K562 (cell line): Measurements from ENCODE around the gene DNALI1. TPM values are rescaled to one million over a fixed set of nuclear protein-coding genes. Genes with fewer than 3 reads are reported as not detected.

ENCODE experiments used
- CREB1 ChIP-seq, 2 experiments: sonication (generic) in 1 of 2; formaldehyde crosslinking in 1 of 2; IDR thresholded peaks; 2 replicates each; pipeline versions ENCODE4 v1.6.1 to v1.8.0; 2012 to 2022; ENCODE audit warnings: inconsistent platforms in 1 of 2, mild to moderate bottlenecking in 1 of 2, missing genetic modification reagents in 1 of 2, moderate library complexity in 1 of 2
- ELF1 ChIP-seq: fragments of 200-800 bp; sonication (Bioruptor generic); IDR thresholded peaks from 2 replicates; pipeline ENCODE4 v1.6.1; 2016; ENCODE audit warnings: missing genetic modification characterization, missing compliant biosample characterization
- KDM4B ChIP-seq, 2 experiments: fragments of 450-650 bp in 1 of 2; sonication (generic) in 1 of 2; IDR thresholded peaks; 2 replicates each; pipeline ENCODE4 v1.6.1; 2016 to 2017; ENCODE audit warnings: borderline replicate concordance in 2 of 2, antibody characterized with exemption in 1 of 2, low read depth in 1 of 2, mild to moderate bottlenecking in 1 of 2
- KLF6 ChIP-seq: fragments of 250-450 bp; sonication (Bioruptor Pico); IDR thresholded peaks from 2 replicates; pipeline ENCODE4 v1.4.0; 2020; ENCODE audit warnings: mild to moderate bottlenecking, moderate library complexity, borderline replicate concordance
- MTA1 ChIP-seq: fragments of 450-650 bp; IDR thresholded peaks from 2 replicates; pipeline ENCODE4 v1.6.1; 2017; ENCODE audit warnings: borderline replicate concordance
- NR2C1 ChIP-seq, 2 experiments: fragments of 450-650 bp; IDR thresholded peaks; 2 replicates each; pipeline ENCODE4 v1.6.1; 2017; ENCODE audit warnings: mild to moderate bottlenecking in 2 of 2, antibody characterized with exemption in 1 of 2, inconsistent platforms in 1 of 2, missing compliant biosample characterization in 1 of 2, missing genetic modification characterization in 1 of 2
- PHB ChIP-seq: fragments of 250-450 bp; sonication (Bioruptor Pico); IDR thresholded peaks from 2 replicates; pipeline ENCODE4 v1.5.0; 2021
- POLR2H ChIP-seq: IDR thresholded peaks from 2 replicates; pipeline ENCODE4 v1.6.1; 2016; ENCODE audit warnings: missing genetic modification characterization, low read depth, mild to moderate bottlenecking, control low read depth, missing compliant biosample characterization, moderate library complexity
- PTRF ChIP-seq: fragments of 450-650 bp; IDR thresholded peaks from 2 replicates; pipeline ENCODE4 v1.6.1; 2016; ENCODE audit warnings: mild to moderate bottlenecking, missing genetic modification characterization, missing compliant biosample characterization
- RUNX1 ChIP-seq: sonication (generic); IDR thresholded peaks from 2 replicates; pipeline ENCODE4 v1.6.1; 2016; ENCODE audit warnings: antibody characterized with exemption, low read depth
- SMAD4 ChIP-seq: fragments of 250-450 bp; sonication (Bioruptor Pico); conservative IDR thresholded peaks from 2 replicates; pipeline ENCODE4 v1.8.0; 2021; ENCODE audit warnings: inconsistent platforms, mild to moderate bottlenecking, moderate library complexity
- SMARCE1 ChIP-seq: fragments of 450-650 bp; IDR thresholded peaks from 2 replicates; pipeline ENCODE4 v1.7.1; 2016; ENCODE audit warnings: mild to moderate bottlenecking
- TAF1 ChIP-seq: IDR thresholded peaks from 2 replicates; pipeline ENCODE4 v1.6.1; 2011; ENCODE audit warnings: mild to moderate bottlenecking, low read length, moderate library complexity; ENCODE audit not compliant: insufficient read depth, control insufficient read depth, severe bottlenecking; ENCODE audit errors: extremely low read depth
- TBP ChIP-seq: optimal IDR thresholded peaks from 2 replicates; pipeline ENCODE3; 2011; ENCODE audit warnings: low read depth, low read length, improper control_type of control experiment
- ZBTB1 ChIP-seq: sonication (generic); formaldehyde crosslinking; IDR thresholded peaks from 2 replicates; pipeline ENCODE4 v1.8.1; 2023; ENCODE audit warnings: missing genetic modification reagents, low read depth, mild to moderate bottlenecking, borderline replicate concordance
- ZNF785 ChIP-seq: fragments of 250-450 bp; sonication (Bioruptor Pico); IDR thresholded peaks from 2 replicates; pipeline ENCODE4 v1.4.0; 2020; ENCODE audit warnings: mild to moderate bottlenecking
- polyA plus RNA-seq, 8 experiments: library from polyadenylated mRNA; depleted of rRNA in 4 of 8; stranded (reverse) in 5 of 8; unstranded in 3 of 8; fragments of >200 nt; fragmentation: Nextera tagmentation in 2 of 8; fragmentation: Illumina TruSeq in 1 of 8; extraction: Ambion mirVana in 2 of 8; extraction: Trizol in 1 of 8; gene quantifications; 2 replicates each; pipeline versions ENCODE4 v1.2.1 to v1.2.3, GENCODE V29; 2011 to 2014; ENCODE audit warnings: inconsistent platforms in 1 of 8, missing spikeins in 1 of 8
- total RNA-seq, 7 experiments: library from RNA; depleted of rRNA in 6 of 7; stranded (reverse); fragments of >200 nt in 6 of 7; fragmentation: Illumina TruSeq in 2 of 7; extraction: Trizol in 2 of 7; gene quantifications; 2 replicates each; pipeline versions ENCODE4 v1.2.1 to v1.2.3, GENCODE V29; 2011 to 2021; ENCODE audit warnings: low replicate concordance in 1 of 7
- TF ChIP-seq, protein P1 (sequence below): fragments of 250-450 bp; sonication (Bioruptor Pico); IDR thresholded peaks from 2 replicates; pipeline ENCODE4 v1.5.0; 2021; ENCODE audit warnings: mild to moderate bottlenecking, moderate library complexity
- TF ChIP-seq, protein P2 (sequence below): fragments of 250-450 bp; sonication (Bioruptor Pico); IDR thresholded peaks from 2 replicates; pipeline ENCODE4 v1.8.0; 2021; ENCODE audit warnings: borderline replicate concordance, mild to moderate bottlenecking, moderate library complexity; ENCODE audit not compliant: poor library complexity, severe bottlenecking
- TF ChIP-seq, protein P3 (sequence below): sonication (generic); formaldehyde crosslinking; IDR thresholded peaks from 2 replicates; pipeline ENCODE4 v1.9.0; 2022; ENCODE audit warnings: mild to moderate bottlenecking, missing genetic modification reagents
- TF ChIP-seq, protein P4 (sequence below): fragments of 450-650 bp; IDR thresholded peaks from 2 replicates; pipeline ENCODE4 v1.6.1; 2017; ENCODE audit warnings: mild to moderate bottlenecking, moderate library complexity

The DNALI1 gene
- total and polyA plus RNA-seq, 9 of the 15 experiments (the other 6 are each of a cell fraction or from before 2014, with no cell fraction given): 0.87 to 5.6 (median 1.2) TPM

GRCh38 chr1:37553927-37554808 lies 2.6 kb upstream of the DNALI1 start, which contains the start of gene SNIP1 (continued):
- TF ChIP-seq, protein P1, sequence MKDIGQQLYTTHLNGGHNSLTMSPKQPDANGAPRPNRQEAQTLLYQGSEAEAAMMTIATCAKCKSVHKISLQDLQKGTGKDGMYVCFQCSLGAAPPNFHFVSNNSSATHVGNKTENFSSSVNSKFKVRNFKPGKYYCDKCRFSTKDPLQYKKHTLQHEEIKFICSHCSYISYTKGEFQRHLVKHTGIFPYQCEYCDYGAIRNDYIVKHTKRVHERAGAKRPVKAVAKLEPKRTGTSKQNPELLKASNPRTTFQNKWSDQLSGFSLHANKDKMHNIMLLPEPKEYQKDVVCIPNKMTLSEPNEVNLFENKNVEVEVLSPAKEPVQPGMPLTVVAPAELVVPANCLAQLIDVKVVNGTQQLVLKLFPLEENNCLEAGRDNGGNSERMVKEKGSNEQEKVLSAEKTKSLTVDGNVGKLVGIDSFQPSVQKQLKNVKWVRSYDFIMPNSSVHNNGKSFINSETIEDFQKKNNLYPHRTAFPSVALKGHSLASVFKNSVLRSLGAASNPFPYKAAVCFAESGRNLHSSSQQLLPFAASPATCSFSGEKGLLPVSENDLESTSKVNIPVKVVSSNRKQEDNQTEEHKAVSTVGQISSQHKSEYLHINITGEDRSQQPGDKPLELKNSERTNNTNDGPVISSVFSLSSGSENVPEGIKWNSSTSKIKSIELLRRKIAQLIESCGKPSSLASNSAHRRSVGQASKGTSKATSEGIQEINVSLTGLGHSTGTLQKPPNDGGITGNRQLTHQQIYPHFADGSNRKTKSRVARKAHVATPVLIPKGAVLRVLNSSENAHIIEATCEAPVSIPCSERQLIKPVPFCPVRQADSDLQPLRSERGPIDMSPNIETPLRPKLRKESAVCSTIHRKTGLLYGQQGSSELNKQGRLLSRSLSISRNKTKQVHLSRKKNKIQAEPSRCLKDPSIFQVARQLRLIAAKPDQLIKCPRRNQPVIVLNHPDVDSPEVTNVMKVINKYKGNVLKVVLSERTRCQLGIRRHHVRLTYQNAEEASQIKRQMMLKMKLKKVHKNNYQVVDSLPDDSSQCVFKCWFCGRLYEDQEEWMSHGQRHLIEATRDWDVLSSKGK (CRISPR knock-in tag): no peak
- TF ChIP-seq PHB (no peak), SMARCE1 (no peak; the same call in 1 of the 2 replicates), PTRF (no peak), KDM4B (IDR thresholded peaks at IDR 0.05; ENCODE audit: borderline replicate concordance in 2 of 2, low read depth in 1 of 2) (peak in 1 of 2 experiments; percentile 91; a peak in 1 of 4 replicates), RUNX1 (no peak), ZBTB1 (CRISPR knock-in tag) (0 out of 2 replicates have a peak, but pooled peaks have one; percentile 39), KLF6 (CRISPR knock-in tag) (peak; percentile 76; the same call in 1 of the 2 replicates), TBP (peak; percentile 71), SMAD4 (CRISPR knock-in tag) (no peak; the same call in 1 of the 2 replicates), ZNF785 (CRISPR knock-in tag) (no peak), ELF1 (tag) (peak; percentile 95), NR2C1 (IDR thresholded peaks at IDR 0.05) (peak; percentile 99), NR2C1 (tag; IDR thresholded peaks at IDR 0.05) (peak; percentile 100), MTA1 (peak; percentile 67; the same call in 1 of the 2 replicates), TAF1 (peak; percentile 85), POLR2H (peak; percentile 74), CREB1 (IDR thresholded peaks at IDR 0.05) (peak; percentile 72; the same call in 1 of the 2 replicates), CREB1 (CRISPR knock-in tag; IDR thresholded peaks at IDR 0.05) (peak; percentile 84)
- TF ChIP-seq, protein P2, sequence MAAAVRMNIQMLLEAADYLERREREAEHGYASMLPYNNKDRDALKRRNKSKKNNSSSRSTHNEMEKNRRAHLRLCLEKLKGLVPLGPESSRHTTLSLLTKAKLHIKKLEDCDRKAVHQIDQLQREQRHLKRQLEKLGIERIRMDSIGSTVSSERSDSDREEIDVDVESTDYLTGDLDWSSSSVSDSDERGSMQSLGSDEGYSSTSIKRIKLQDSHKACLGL (CRISPR knock-in tag): no peak
- TF ChIP-seq, protein P3, sequence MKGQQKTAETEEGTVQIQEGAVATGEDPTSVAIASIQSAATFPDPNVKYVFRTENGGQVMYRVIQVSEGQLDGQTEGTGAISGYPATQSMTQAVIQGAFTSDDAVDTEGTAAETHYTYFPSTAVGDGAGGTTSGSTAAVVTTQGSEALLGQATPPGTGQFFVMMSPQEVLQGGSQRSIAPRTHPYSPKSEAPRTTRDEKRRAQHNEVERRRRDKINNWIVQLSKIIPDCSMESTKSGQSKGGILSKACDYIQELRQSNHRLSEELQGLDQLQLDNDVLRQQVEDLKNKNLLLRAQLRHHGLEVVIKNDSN (CRISPR knock-in tag): peak; percentile 95
- TF ChIP-seq, protein P4, sequence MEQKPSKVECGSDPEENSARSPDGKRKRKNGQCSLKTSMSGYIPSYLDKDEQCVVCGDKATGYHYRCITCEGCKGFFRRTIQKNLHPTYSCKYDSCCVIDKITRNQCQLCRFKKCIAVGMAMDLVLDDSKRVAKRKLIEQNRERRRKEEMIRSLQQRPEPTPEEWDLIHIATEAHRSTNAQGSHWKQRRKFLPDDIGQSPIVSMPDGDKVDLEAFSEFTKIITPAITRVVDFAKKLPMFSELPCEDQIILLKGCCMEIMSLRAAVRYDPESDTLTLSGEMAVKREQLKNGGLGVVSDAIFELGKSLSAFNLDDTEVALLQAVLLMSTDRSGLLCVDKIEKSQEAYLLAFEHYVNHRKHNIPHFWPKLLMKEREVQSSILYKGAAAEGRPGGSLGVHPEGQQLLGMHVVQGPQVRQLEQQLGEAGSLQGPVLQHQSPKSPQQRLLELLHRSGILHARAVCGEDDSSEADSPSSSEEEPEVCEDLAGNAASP: no peak
